WTC11 (cell line): Measurements from ENCODE around the gene NCOA1.

Experiments used
- ATF2 ChIP-seq: sonication (generic); formaldehyde crosslinking; IDR thresholded peaks from 2 replicates; pipeline ENCODE4 v1.8.1; 2022; ENCODE audit warnings: low read depth, missing genetic modification reagents, borderline replicate concordance
- CREM ChIP-seq: sonication (generic); formaldehyde crosslinking; IDR thresholded peaks from 2 replicates; pipeline ENCODE4 v1.8.1; 2022; ENCODE audit warnings: mild to moderate bottlenecking, missing genetic modification reagents, moderate library complexity
- CTCF ChIP-seq: fragments of 200-600 bp; IDR thresholded peaks from 2 replicates; pipeline ENCODE4 v1.8.0; 2022; ENCODE audit warnings: antibody characterized with exemption
- ESRRA ChIP-seq: sonication (generic); formaldehyde crosslinking; IDR thresholded peaks from 2 replicates; pipeline ENCODE4 v1.8.1; 2022; ENCODE audit warnings: mild to moderate bottlenecking, missing genetic modification reagents, borderline replicate concordance
- FOXP4 ChIP-seq: sonication (generic); formaldehyde crosslinking; IDR thresholded peaks from 2 replicates; pipeline ENCODE4 v1.8.0; 2022; ENCODE audit warnings: mild to moderate bottlenecking, missing genetic modification reagents
- MAX ChIP-seq: sonication (generic); formaldehyde crosslinking; IDR thresholded peaks from 2 replicates; pipeline ENCODE4 v1.8.0; 2022; ENCODE audit warnings: mild to moderate bottlenecking, missing genetic modification reagents
- NFATC4 ChIP-seq: fragments of 250-450 bp; sonication (Bioruptor Pico); IDR thresholded peaks from 2 replicates; pipeline ENCODE4 v1.9.0; 2021; ENCODE audit warnings: mild to moderate bottlenecking
- NR2C2 ChIP-seq: sonication (generic); formaldehyde crosslinking; IDR thresholded peaks from 2 replicates; pipeline ENCODE4 v1.8.0; 2022; ENCODE audit warnings: mild to moderate bottlenecking, missing genetic modification reagents
- USF2 ChIP-seq: sonication (generic); formaldehyde crosslinking; IDR thresholded peaks from 2 replicates; pipeline ENCODE4 v1.8.1; 2023; ENCODE audit warnings: mild to moderate bottlenecking, missing genetic modification reagents, moderate library complexity

- TF ChIP-seq CREM (CRISPR knock-in tag) (no peak), CTCF (no peak), NR2C2 (no peak), MAX (CRISPR knock-in tag) (no peak), FOXP4 (CRISPR knock-in tag) (no peak), NFATC4 (CRISPR knock-in tag) (no peak), USF2 (CRISPR knock-in tag) (no peak), ATF2 (no peak), ESRRA (CRISPR knock-in tag) (no peak)
Measured at GRCh38 chr2:24702800-24703199, 211.7 kb downstream of the NCOA1 start.
